Chondrocyte (in vitro differentiated cells): ENCODE results near the gene TSPAN18. TPM values are rescaled to one million over a fixed set of nuclear protein-coding genes. Genes with fewer than 3 reads are reported as not detected.

Experiments
- DNase-seq: peaks from one replicate; pipeline ENCODE4 v3.0.0; 2021; ENCODE audit warnings: mixed read lengths, low spot score
- H3K27ac Mint-ChIP-seq: one replicate; pipeline ENCODE4 v1.8.0; 2021; ENCODE audit warnings: mild to moderate bottlenecking, moderate library complexity, mixed read lengths; ENCODE audit not compliant: unreplicated experiment
- H3K27me3 Mint-ChIP-seq: 2 replicates; pipeline ENCODE4 v1.8.0; 2021; ENCODE audit warnings: low read depth, mixed read lengths
- H3K36me3 Mint-ChIP-seq: 2 replicates; pipeline ENCODE4 v1.8.0; 2021; ENCODE audit warnings: low read depth, mixed read lengths
- H3K4me1 Mint-ChIP-seq: 2 replicates; pipeline ENCODE4 v1.8.0; 2021; ENCODE audit warnings: low read depth, mild to moderate bottlenecking, mixed read lengths
- H3K4me3 Mint-ChIP-seq: one replicate; pipeline ENCODE4 v1.8.0; 2021; ENCODE audit warnings: mild to moderate bottlenecking, moderate library complexity, mixed read lengths; ENCODE audit not compliant: unreplicated experiment
- H3K9me3 Mint-ChIP-seq: 2 replicates; pipeline ENCODE4 v1.8.0; 2021; ENCODE audit warnings: low read depth, mixed read lengths
- total RNA-seq: library from RNA; stranded (reverse); gene quantifications from 3 replicates; pipeline ENCODE4 v1.2.1, GENCODE V29; 2021
- TF ChIP-seq, protein P1 (sequence below): fragments of 200-600 bp; sonication (generic); IDR thresholded peaks from 2 replicates; pipeline ENCODE4 v1.5.0; 2021; ENCODE audit warnings: antibody characterized with exemption, mild to moderate bottlenecking, moderate library complexity

Gene TSPAN18
- total RNA-seq, 1 donor from 2014 or later, result 4.0 TPM

DNA sequence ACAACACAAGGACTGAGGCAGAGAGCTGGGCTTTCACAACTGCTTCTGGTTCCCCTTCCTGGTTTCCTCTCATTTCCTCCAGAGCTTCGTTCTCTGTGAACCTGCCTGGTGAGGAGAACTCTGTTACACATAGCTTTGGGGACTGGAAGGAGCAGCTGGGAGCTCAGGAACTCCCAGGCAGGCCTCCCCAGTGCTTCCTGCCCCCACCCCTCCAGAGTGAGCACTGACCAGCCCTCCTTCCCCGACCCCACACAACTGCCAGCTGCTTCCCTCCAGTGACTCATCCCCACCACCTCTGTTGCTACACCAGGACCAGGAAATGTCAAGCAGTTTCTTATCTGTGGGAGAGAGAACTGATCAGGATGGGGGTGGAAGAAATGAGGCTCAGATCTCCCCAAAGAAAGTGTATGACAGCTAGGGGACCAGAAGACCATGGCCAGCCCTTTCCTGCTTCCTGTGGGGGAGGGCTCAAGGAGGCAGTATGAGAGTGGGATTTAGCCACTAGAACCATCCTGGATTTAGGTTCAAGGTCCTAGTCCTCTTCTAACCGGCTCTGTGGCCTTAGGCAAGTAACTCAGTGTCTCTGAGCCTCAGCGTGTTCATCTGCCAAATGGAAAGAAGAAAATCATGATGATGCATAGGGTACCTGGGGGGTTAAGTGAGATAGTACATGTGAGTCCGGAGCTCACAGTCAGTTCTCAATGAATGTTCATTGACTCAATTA is 228.4 kb downstream of the TSPAN18 start:
- H3K36me3 Mint-ChIP-seq, result no peaks in the 10 kb centered on the region
- no peaks in the 10 kb centered on the region for H3K9me3 Mint-ChIP-seq
- peak overlapping the region; percentile 73 for H3K27ac Mint-ChIP-seq
- H3K27me3 Mint-ChIP-seq, result peaks cover 4% of the 10 kb centered on the region
- DNase-seq, result no peak
- no peak overlapping the region for H3K4me3 Mint-ChIP-seq
- TF ChIP-seq, protein P1, sequence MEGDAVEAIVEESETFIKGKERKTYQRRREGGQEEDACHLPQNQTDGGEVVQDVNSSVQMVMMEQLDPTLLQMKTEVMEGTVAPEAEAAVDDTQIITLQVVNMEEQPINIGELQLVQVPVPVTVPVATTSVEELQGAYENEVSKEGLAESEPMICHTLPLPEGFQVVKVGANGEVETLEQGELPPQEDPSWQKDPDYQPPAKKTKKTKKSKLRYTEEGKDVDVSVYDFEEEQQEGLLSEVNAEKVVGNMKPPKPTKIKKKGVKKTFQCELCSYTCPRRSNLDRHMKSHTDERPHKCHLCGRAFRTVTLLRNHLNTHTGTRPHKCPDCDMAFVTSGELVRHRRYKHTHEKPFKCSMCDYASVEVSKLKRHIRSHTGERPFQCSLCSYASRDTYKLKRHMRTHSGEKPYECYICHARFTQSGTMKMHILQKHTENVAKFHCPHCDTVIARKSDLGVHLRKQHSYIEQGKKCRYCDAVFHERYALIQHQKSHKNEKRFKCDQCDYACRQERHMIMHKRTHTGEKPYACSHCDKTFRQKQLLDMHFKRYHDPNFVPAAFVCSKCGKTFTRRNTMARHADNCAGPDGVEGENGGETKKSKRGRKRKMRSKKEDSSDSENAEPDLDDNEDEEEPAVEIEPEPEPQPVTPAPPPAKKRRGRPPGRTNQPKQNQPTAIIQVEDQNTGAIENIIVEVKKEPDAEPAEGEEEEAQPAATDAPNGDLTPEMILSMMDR, result no peak
- peaks cover 16% of the 10 kb centered on the region for H3K4me1 Mint-ChIP-seq

DNA sequence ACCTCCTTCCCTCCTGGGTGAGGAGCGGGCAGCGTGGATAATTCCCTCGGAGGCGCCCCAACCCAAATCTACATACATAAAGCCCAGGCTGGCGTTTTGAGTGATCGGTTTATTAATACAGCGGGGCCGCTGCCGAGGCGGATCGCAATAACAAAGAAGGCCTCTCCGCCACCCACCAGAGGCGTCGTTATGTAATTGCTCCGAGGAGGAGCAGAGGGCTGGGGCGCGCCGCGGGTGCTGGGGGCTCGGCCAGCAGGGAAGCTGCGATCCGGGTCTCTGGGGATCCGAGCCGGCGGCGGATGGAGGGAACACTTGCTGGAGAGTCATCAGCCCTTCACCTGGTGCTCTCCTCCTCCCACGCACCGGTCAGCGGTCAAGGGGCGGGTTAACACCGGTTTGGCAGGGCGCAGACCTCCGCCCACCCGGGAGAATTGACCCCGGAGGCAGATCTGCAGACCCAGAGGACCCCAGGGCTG is 230.3 kb downstream of the TSPAN18 start:
- peaks cover 16% of the 10 kb centered on the region for H3K4me1 Mint-ChIP-seq
- H3K27ac Mint-ChIP-seq, result no peak overlapping the region
- H3K4me3 Mint-ChIP-seq, result no peak overlapping the region
- no peaks in the 10 kb centered on the region for H3K9me3 Mint-ChIP-seq
- TF ChIP-seq, protein P1, result no peak
- no peaks in the 10 kb centered on the region for H3K36me3 Mint-ChIP-seq
- peaks cover 4% of the 10 kb centered on the region for H3K27me3 Mint-ChIP-seq
- DNase-seq, result no peak

DNA sequence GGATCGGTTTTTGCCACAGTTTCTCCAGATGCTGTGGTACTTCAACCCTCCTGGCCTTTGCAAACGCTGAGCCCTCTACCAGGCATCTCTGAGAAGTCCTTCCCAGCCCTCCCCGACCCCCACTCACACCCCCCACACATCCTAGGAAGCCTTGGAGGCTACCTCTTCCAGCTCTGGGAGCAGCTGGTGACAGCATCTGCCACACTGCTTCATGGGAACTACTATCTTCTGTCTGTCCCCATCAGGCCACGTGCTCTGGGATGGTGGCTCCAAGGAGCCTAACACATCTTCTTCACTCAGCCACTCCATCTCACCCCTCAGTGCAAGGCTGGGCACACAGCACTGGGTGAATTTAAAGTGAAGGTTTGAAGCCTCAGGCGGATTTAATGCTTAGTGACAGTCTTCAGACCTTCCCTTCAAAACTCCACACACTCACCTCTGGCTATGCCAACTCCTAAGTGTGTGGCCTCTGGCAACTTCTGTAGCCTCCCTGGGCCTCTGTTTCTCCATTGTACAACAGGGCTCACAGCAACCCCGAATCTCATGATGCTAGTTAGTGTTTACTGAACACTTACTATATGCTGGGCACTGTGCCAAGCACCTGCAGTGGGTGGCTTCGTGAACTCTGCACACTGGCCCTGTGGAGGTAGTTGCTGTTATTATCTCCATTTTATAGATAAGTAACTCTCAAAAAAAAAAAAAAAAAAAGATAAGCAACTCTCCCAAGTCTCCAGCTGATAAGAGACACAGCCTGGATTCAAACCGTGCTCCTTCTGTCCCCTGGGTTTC is 231.2 kb downstream of the TSPAN18 start:
- Mint-ChIP-seq H3K4me1 (peaks cover 16% of the 10 kb centered on the region), H3K36me3 (no peaks in the 10 kb centered on the region), H3K9me3 (no peaks in the 10 kb centered on the region), H3K4me3 (no peak overlapping the region), H3K27ac (no peak overlapping the region), H3K27me3 (peaks cover 4% of the 10 kb centered on the region)
- DNase-seq, result no peak
- TF ChIP-seq, protein P1, result no peak

DNA sequence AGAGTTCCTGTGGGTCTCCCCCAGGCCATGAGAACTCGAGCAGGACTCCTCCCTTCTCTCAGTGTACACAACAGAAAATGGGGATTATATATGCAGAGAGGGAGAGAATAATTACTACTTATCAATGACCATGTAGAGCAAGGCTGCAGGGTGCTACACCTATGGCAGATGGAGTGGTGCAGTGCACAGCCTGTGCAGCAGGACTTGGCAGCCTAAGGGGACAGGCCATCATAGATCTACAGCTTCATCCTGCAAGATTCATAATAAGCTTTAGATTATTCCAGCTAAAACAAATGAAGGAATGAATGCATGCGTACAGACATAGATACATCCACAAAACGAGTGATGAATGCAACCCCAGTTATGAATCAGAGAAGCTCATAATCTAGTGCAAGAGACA is 232.3 kb downstream of the TSPAN18 start:
- Mint-ChIP-seq H3K36me3 (no peaks in the 10 kb centered on the region), H3K4me1 (peaks cover 16% of the 10 kb centered on the region), H3K4me3 (no peak overlapping the region), H3K27me3 (peaks cover 4% of the 10 kb centered on the region), H3K27ac (no peak overlapping the region), H3K9me3 (no peaks in the 10 kb centered on the region)
- DNase-seq, result no peak
- TF ChIP-seq, protein P1, result no peak

DNA sequence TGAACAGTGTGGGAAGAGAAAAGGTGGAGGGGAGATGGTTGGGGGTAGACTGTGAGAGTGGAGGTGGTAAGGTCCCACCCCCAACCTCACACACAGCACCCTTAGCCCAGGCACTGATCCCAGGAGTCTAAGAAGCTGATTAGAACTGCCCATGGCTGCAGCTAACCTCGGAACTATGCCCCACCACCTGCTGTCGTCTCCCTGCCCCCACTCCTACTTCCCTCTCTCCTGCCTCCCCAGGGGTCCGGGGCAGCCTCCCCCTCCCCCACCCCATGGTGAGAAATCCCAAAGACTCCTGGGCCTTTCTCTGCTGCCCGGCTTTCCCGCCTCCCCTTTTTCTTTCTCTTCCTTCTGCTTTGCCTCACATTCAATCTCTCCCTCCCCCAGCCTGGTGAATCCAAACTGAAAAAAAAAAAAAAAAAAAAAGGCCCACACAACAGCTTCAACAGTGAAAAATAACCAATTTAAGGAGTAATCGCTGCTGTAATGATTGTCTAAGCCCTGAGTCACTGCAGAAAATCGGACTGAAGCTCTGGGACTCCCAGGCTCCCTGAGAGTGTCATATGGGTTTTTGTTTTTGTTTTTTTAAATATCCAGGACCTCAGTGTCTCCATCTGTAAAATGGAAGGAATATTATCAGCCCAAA is 233.6 kb downstream of the TSPAN18 start:
- peaks cover 4% of the 10 kb centered on the region for H3K27me3 Mint-ChIP-seq
- no peaks in the 10 kb centered on the region for H3K9me3 Mint-ChIP-seq
- TF ChIP-seq, protein P1, result no peak
- H3K36me3 Mint-ChIP-seq, result no peaks in the 10 kb centered on the region
- no peak for DNase-seq
- peaks cover 3% of the 10 kb centered on the region for H3K4me1 Mint-ChIP-seq
- no peak overlapping the region for H3K27ac Mint-ChIP-seq
- H3K4me3 Mint-ChIP-seq, result no peak overlapping the region
